HEK293T (cell line): ENCODE results near the gene USP10.

Source experiments
- CTCF ChIA-PET: fragments of 350-600 bp; formaldehyde crosslinking; extraction: SDS; loops from one replicate; lab custom pipeline; 2021; ENCODE audit warnings: antibody characterized with exemption, inconsistent platforms; lab: Yijun Ruan, JAX
- POLR2A ChIA-PET: fragments of 350-600 bp; formaldehyde crosslinking; extraction: SDS; loops from one replicate; lab custom pipeline; 2020; ENCODE audit warnings: antibody characterized with exemption, inconsistent platforms; lab: Yijun Ruan, JAX
- DNase-seq: peaks from one replicate; pipeline ENCODE4 v3.0.0; 2012; ENCODE audit warnings: mixed read lengths; ENCODE audit errors: extremely low spot score
- ARNT ChIP-seq: fragments of 450-650 bp; IDR thresholded peaks from 2 replicates; pipeline ENCODE4 v1.6.1; 2017; ENCODE audit warnings: mild to moderate bottlenecking
- BHLHE40 ChIP-seq: fragments of 450-650 bp; IDR thresholded peaks from 2 replicates; pipeline ENCODE4 v1.6.1; 2016; ENCODE audit warnings: mild to moderate bottlenecking, moderate library complexity, borderline replicate concordance
- CTBP1 ChIP-seq: fragments of 450-650 bp; IDR thresholded peaks from 2 replicates; pipeline ENCODE4 v1.6.1; 2016; ENCODE audit warnings: borderline replicate concordance
- ELF4 ChIP-seq: fragments of 450-650 bp; IDR thresholded peaks from 2 replicates; pipeline ENCODE4 v1.6.1; 2017; ENCODE audit warnings: antibody characterized with exemption
- FOXA1 ChIP-seq: fragments of 450-650 bp; IDR thresholded peaks from 2 replicates; pipeline ENCODE4 v1.6.1; 2016; ENCODE audit warnings: mild to moderate bottlenecking
- FOXK2 ChIP-seq: fragments of 450-650 bp; IDR thresholded peaks from 2 replicates; pipeline ENCODE4 v1.6.1; 2016; ENCODE audit warnings: mild to moderate bottlenecking
- FOXM1 ChIP-seq: fragments of 450-650 bp; IDR thresholded peaks from 2 replicates; pipeline ENCODE4 v1.6.1; 2017; ENCODE audit warnings: mild to moderate bottlenecking, borderline replicate concordance
- HDGF ChIP-seq: fragments of 450-650 bp; IDR thresholded peaks from 2 replicates; pipeline ENCODE4 v1.6.1; 2017; ENCODE audit warnings: antibody characterized with exemption, borderline replicate concordance
- L3MBTL2 ChIP-seq: fragments of 450-650 bp; conservative IDR thresholded peaks from 2 replicates; pipeline ENCODE4 v1.6.1; 2016; ENCODE audit warnings: mild to moderate bottlenecking
- LEF1 ChIP-seq: fragments of 450-650 bp; IDR thresholded peaks from 2 replicates; pipeline ENCODE4 v1.6.1; 2017; ENCODE audit warnings: mild to moderate bottlenecking, borderline replicate concordance
- NFRKB ChIP-seq: fragments of 450-650 bp; IDR thresholded peaks from 2 replicates; pipeline ENCODE4 v1.6.1; 2016; ENCODE audit warnings: mild to moderate bottlenecking, moderate library complexity
- PKNOX1 ChIP-seq: fragments of 450-650 bp; IDR thresholded peaks from 2 replicates; pipeline ENCODE4 v1.6.1; 2016
- SP1 ChIP-seq: fragments of 450-650 bp; IDR thresholded peaks from 2 replicates; pipeline ENCODE4 v1.6.1; 2017
- SUZ12 ChIP-seq: fragments of 450-650 bp; IDR thresholded peaks from 2 replicates; pipeline ENCODE4 v1.6.1; 2016; ENCODE audit warnings: mild to moderate bottlenecking
- TARDBP ChIP-seq: fragments of 450-650 bp; IDR thresholded peaks from 2 replicates; pipeline ENCODE4 v1.6.1; 2016
- ZNF384 ChIP-seq: fragments of 450-650 bp; IDR thresholded peaks from 2 replicates; pipeline ENCODE4 v1.6.1; 2016

USP10 gene

GRCh38 chr16:84821179-84821578 lies 121.4 kb downstream of the USP10 start:
- DNase-seq, result no peak
- ChIA-PET CTCF (no interaction called here), POLR2A (interaction anchor here (1.5 kb wide), 1 partner anchor 23 kb away, joined by 3 read pairs; no protein-coding TSS in a partner anchor)
- no peak for TF ChIP-seq ARNT
- no peak for TF ChIP-seq HDGF
- TF ChIP-seq FOXK2, result no peak
- TF ChIP-seq TARDBP, result no peak
- no peak for TF ChIP-seq FOXM1
- no peak for TF ChIP-seq NFRKB
- TF ChIP-seq LEF1, result no peak
- no peak for TF ChIP-seq CTBP1
- TF ChIP-seq BHLHE40, result no peak
- TF ChIP-seq FOXA1, result no peak
- no peak for TF ChIP-seq SUZ12
- TF ChIP-seq ELF4, result no peak
- no peak for TF ChIP-seq ZNF384
- TF ChIP-seq L3MBTL2, result no peak
- no peak for TF ChIP-seq SP1

GRCh38 chr16:84821728-84822689 lies 122.2 kb downstream of the USP10 start:
- no peak for TF ChIP-seq LEF1
- TF ChIP-seq ELF4, result no peak
- TF ChIP-seq ZNF384, result no peak
- no peak for TF ChIP-seq SUZ12
- no peak for TF ChIP-seq TARDBP
- no peak for TF ChIP-seq CTBP1
- no peak for TF ChIP-seq L3MBTL2
- no peak for TF ChIP-seq HDGF
- no peak for TF ChIP-seq FOXA1
- TF ChIP-seq NFRKB, result no peak
- no peak for DNase-seq
- ChIA-PET POLR2A (no interaction called here), CTCF (no interaction called here)

- ChIA-PET CTCF (no interaction called here), POLR2A (no interaction called here)
- TF ChIP-seq ARNT, result no peak
- DNase-seq, result no peak
Measured at GRCh38 chr16:84822990-84823389, 123.2 kb downstream of the USP10 start.

GRCh38 chr16:84823484-84823883 lies 123.7 kb downstream of the USP10 start:
- ChIA-PET POLR2A (no interaction called here), CTCF (no interaction called here)
- no peak for DNase-seq
- no peak for TF ChIP-seq CTBP1
- TF ChIP-seq ELF4, result no peak
- TF ChIP-seq SUZ12, result no peak
- TF ChIP-seq ZNF384, result no peak
- TF ChIP-seq HDGF, result no peak
- TF ChIP-seq FOXK2, result no peak
- TF ChIP-seq PKNOX1, result no peak
- no peak for TF ChIP-seq FOXM1
- TF ChIP-seq SP1, result no peak
- no peak for TF ChIP-seq ARNT
- TF ChIP-seq L3MBTL2, result no peak
- no peak for TF ChIP-seq TARDBP
- no peak for TF ChIP-seq LEF1
- no peak for TF ChIP-seq FOXA1
- TF ChIP-seq BHLHE40, result no peak
- no peak for TF ChIP-seq NFRKB

GRCh38 chr16:84823926-84824325 lies 124.1 kb downstream of the USP10 start:
- POLR2A ChIA-PET, result no interaction called here
- no peak for TF ChIP-seq FOXM1
- no peak for TF ChIP-seq L3MBTL2
- TF ChIP-seq PKNOX1, result no peak
- no peak for TF ChIP-seq TARDBP
- no peak for TF ChIP-seq CTBP1
- TF ChIP-seq ARNT, result no peak
- no peak for TF ChIP-seq NFRKB
- TF ChIP-seq HDGF, result no peak
- no peak for TF ChIP-seq SP1
- no peak for TF ChIP-seq ELF4
- CTCF ChIA-PET, result no interaction called here

GRCh38 chr16:84825896-84826557 lies 126.2 kb downstream of the USP10 start:
- no peak for DNase-seq
- ChIA-PET CTCF (interaction anchor here (0.8 kb wide), 1 partner anchor 11 kb away, joined by 3 read pairs; no protein-coding TSS in a partner anchor), POLR2A (no interaction called here)
- TF ChIP-seq HDGF (no peak), FOXM1 (no peak), FOXA1 (no peak), ELF4 (no peak), FOXK2 (no peak), LEF1 (no peak), ARNT (no peak), PKNOX1 (no peak), BHLHE40 (no peak), L3MBTL2 (no peak), SUZ12 (no peak), CTBP1 (no peak), ZNF384 (no peak), TARDBP (no peak), SP1 (no peak), NFRKB (no peak)

More at GRCh38 chr16:84823926-84824325, 124.1 kb downstream of the USP10 start:
- no peak for DNase-seq
